Endothelial cell of umbilical vein (primary cell): ENCODE results near the gene NCOA7. TPM values are rescaled to one million over a fixed set of nuclear protein-coding genes. Genes with fewer than 3 reads are reported as not detected.

Experiments used
- BruUV-seq: library from RNA; stranded (reverse); fragments of 400-500 nt; replicated peaks from 2 replicates; lab custom pipeline; 2021; lab: Mats Ljungman, UMichigan
- CTCF ChIA-PET: fragments of 300-600, 350-600 bp; sonication (Branson Sonifier 250); formaldehyde crosslinking; loops from one replicate; lab custom pipeline; 2021; ENCODE audit warnings: antibody characterized with exemption, inconsistent platforms; lab: Charles Lee
- POLR2A ChIA-PET: fragments of 300-600, 350-600 bp; sonication (Branson Sonifier 250); formaldehyde crosslinking; loops from one replicate; lab custom pipeline; 2021; ENCODE audit warnings: antibody characterized with exemption, inconsistent platforms; lab: Charles Lee
- DNase-seq: peaks from one replicate; pipeline ENCODE4 v3.0.0-alpha.2; 2011; ENCODE audit warnings: low read depth, low spot score
- FAIRE-seq: peaks from 2 replicates; lab custom pipeline; 2011; peaks lifted over from hg19 to GRCh38; lab: Jason Lieb, UNC
- H2AFZ ChIP-seq: 2 replicates; pipeline ENCODE4 v1.6.0; 2012; ENCODE audit warnings: low read depth, low read length, control low read depth, inconsistent platforms
- H3K27ac ChIP-seq: 2 replicates; pipeline ENCODE4 v1.5.1; 2011; ENCODE audit warnings: low read depth, mild to moderate bottlenecking, control low read depth, low read length, moderate library complexity; ENCODE audit not compliant: insufficient read depth
- H3K27me3 ChIP-seq, 2 experiments: 2 replicates each; pipeline versions ENCODE4 v1.6.0 to v1.6.1; 2011; ENCODE audit warnings: low read length in 2 of 2, mixed read lengths in 1 of 2; ENCODE audit not compliant: control insufficient read depth in 2 of 2, insufficient read depth in 2 of 2
- H3K36me3 ChIP-seq, 2 experiments: 2 replicates in 1 of 2; 3 replicates in 1 of 2; pipeline ENCODE4 v1.5.1; 2011; ENCODE audit warnings: low read length in 2 of 2, mild to moderate bottlenecking in 1 of 2, moderate library complexity in 1 of 2; ENCODE audit not compliant: control insufficient read depth in 2 of 2, insufficient read depth in 2 of 2; ENCODE audit errors: extremely low read depth in 1 of 2
- H3K4me1 ChIP-seq: 3 replicates; pipeline ENCODE4 v1.5.1; 2011; ENCODE audit warnings: mild to moderate bottlenecking, low read length; ENCODE audit not compliant: control insufficient read depth, insufficient read depth; ENCODE audit errors: extremely low read depth
- H3K4me2 ChIP-seq: 2 replicates; pipeline ENCODE4 v1.6.1; 2011; ENCODE audit warnings: low read length, control low read depth, mixed read lengths; ENCODE audit not compliant: insufficient read depth
- H3K4me3 ChIP-seq, 3 experiments: fragments of 200-600 bp in 1 of 3; sonication (generic), shearing (Covaris generic) in 1 of 3; replicated peaks in 1 of 3; 2 replicates each; pipeline ENCODE4 v1.5.1; 2011 to 2016; ENCODE audit warnings: control low read depth in 3 of 3, low read length in 3 of 3, mild to moderate bottlenecking in 2 of 3, inconsistent platforms in 1 of 3, low read depth in 1 of 3, moderate library complexity in 1 of 3; ENCODE audit not compliant: insufficient read depth in 1 of 3
- H3K79me2 ChIP-seq: 2 replicates; pipeline ENCODE4 v1.6.0; 2012; ENCODE audit warnings: low read length, inconsistent platforms; ENCODE audit not compliant: control insufficient read depth, insufficient read depth
- H3K9ac ChIP-seq: replicated peaks from 2 replicates; pipeline ENCODE3; 2011; ENCODE audit warnings: low read length, control low read depth; ENCODE audit not compliant: insufficient read depth; ENCODE audit errors: extremely low read depth
- H3K9me1 ChIP-seq: replicated peaks from 3 replicates; pipeline ENCODE4 v1.6.0; 2011; ENCODE audit warnings: mild to moderate bottlenecking, low read length; ENCODE audit not compliant: control insufficient read depth, insufficient read depth; ENCODE audit errors: extremely low read depth
- H3K9me3 ChIP-seq: replicated peaks from 2 replicates; pipeline ENCODE4 v1.5.1; 2012; ENCODE audit warnings: low read length, inconsistent platforms; ENCODE audit not compliant: control insufficient read depth, insufficient read depth
- H4K20me1 ChIP-seq: replicated peaks from 2 replicates; pipeline ENCODE3; 2011; ENCODE audit warnings: mild to moderate bottlenecking, low read length; ENCODE audit not compliant: control insufficient read depth, insufficient read depth; ENCODE audit errors: extremely low read depth
- FOS ChIP-seq: IDR thresholded peaks from 2 replicates; pipeline ENCODE4 v1.6.1; 2011; ENCODE audit warnings: mild to moderate bottlenecking, low read length, moderate library complexity, borderline replicate concordance; ENCODE audit not compliant: insufficient read depth
- GATA2 ChIP-seq: IDR thresholded peaks from 2 replicates; pipeline ENCODE4 v1.7.0; 2011; ENCODE audit warnings: low read depth, mild to moderate bottlenecking, moderate library complexity, mixed read lengths, low read length; ENCODE audit not compliant: insufficient read length, insufficient read depth
- POLR2A ChIP-seq: IDR thresholded peaks from 2 replicates; pipeline ENCODE4 v1.6.1; 2012; ENCODE audit warnings: low read depth, mild to moderate bottlenecking, control low read depth, low read length
- dilution Hi-C: fragments of 300-500 bp; cut with MboI; formaldehyde crosslinking; loops from one replicate; pipeline ENCODE4 v1.15.0; 2019; ENCODE audit warnings: low sequenced_read_pairs; ENCODE audit not compliant: extremely low pct_ligation_motif_present
- intact Hi-C: fragments of 100-400 bp; cut with micrococcal nuclease; formaldehyde crosslinking; loops from one replicate; pipeline ENCODE4 v1.10.0; 2022
- polyA plus RNA-seq, 4 experiments: library from polyadenylated mRNA; depleted of rRNA in 3 of 4; stranded (reverse) in 3 of 4; unstranded in 1 of 4; fragments of >200 nt; gene quantifications; 2 replicates each; pipeline versions ENCODE4 v1.2.1 to v1.2.3, GENCODE V29; 2011 to 2012; ENCODE audit warnings: missing spikeins in 1 of 4
- total RNA-seq: library from RNA; stranded (reverse); gene quantifications from 2 replicates; pipeline ENCODE4 v1.2.3, GENCODE V29; 2021
- TF ChIP-seq, protein P1 (sequence below): IDR thresholded peaks from 2 replicates; pipeline ENCODE4 v1.6.1; 2011; ENCODE audit not compliant: insufficient read depth, insufficient read length
- TF ChIP-seq, protein P2 (sequence below), 2 donors: IDR thresholded peaks; 1 replicate in 1 of 2; 2 replicates in 1 of 2; pipeline ENCODE4 v1.5.1; 2011; ENCODE audit warnings: low read length in 2 of 2, mild to moderate bottlenecking in 2 of 2, moderate library complexity in 2 of 2, control low read depth in 1 of 2, inconsistent platforms in 1 of 2, low read depth in 1 of 2; ENCODE audit not compliant: insufficient read depth in 1 of 2; ENCODE audit errors: extremely low read depth in 1 of 2

The NCOA7 gene
- total and polyA plus RNA-seq, 2 donors (not counting 3 experiments of a cell fraction or from before 2014, with no cell fraction given), result 27.7 to 71.2 TPM

DNA sequence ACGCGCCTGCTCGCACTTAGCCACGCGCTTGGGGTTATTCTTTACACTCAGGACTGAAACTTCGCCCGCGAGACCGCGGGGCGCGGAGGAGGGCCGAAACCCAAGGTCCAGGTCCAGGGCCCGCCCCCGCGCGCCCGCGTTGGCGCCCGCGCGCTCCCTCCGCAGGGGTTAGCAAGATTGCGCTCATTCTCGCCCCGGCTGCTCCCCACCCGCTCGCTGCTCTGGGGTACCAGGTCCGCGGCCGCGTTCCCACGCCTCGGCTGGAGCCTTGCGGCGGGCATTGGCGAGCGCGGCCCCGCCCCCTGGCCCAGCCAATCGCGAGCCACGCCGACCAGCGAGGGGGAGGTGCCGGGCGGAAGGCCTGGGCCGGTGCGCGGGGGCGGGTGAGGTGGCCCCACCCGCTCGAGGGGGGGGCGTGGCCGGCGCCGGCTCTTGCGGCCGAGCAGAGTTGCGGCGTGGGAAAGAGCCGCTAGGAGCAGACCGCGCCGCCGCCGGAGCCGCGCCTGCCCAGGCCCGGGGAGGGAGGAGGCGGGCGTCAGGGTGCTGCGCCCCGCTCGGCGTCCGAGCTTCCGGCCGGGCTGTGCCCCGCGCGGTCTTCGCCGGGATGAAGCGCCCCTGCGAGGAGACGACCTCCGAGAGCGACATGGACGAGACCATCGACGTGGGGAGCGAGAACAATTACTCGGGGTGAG lies 41.4 kb upstream of the NCOA7 start, which contains the start of gene HEY2:
HEY2 (plus strand) TSS at position 460 of the 692 bp plus-strand sequence; CDS start at position 605, 145 bp downstream.
- ChIA-PET POLR2A (no interaction called here), CTCF (interaction anchor here (10.2 kb wide), 1 partner anchor 437 kb away, joined by 439 read pairs; no protein-coding TSS in a partner anchor)
- BruUV-seq, result no TSS peak
- Histone ChIP-seq H3K9me3 (no peaks in the 10 kb centered on the region), H3K27ac (peak within 1 kb of the TSS; percentile 23), H3K9me1 (no peaks in the 10 kb centered on the region), H3K36me3 (no peaks in the 10 kb centered on the region), H4K20me1 (no peaks in the 10 kb centered on the region), H3K4me3 (peak within 1 kb of the TSS; percentile 55 to 73 (median 71)), H3K27me3 (peaks cover 64 to 66% of the 10 kb centered on the region in 2 experiments), H3K79me2 (no peaks in the 10 kb centered on the region), H3K4me1 (peaks cover 25% of the 10 kb centered on the region), H2AFZ (peak within 1 kb of the TSS; percentile 83), H3K4me2 (peak within 1 kb of the TSS; percentile 87), H3K9ac (peak within 1 kb of the TSS; percentile 45)
- TF ChIP-seq, protein P1, sequence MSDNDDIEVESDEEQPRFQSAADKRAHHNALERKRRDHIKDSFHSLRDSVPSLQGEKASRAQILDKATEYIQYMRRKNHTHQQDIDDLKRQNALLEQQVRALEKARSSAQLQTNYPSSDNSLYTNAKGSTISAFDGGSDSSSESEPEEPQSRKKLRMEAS, result no peak
- TF ChIP-seq POLR2A (no peak), FOS (no peak), GATA2 (no peak)
- TF ChIP-seq, protein P2, sequence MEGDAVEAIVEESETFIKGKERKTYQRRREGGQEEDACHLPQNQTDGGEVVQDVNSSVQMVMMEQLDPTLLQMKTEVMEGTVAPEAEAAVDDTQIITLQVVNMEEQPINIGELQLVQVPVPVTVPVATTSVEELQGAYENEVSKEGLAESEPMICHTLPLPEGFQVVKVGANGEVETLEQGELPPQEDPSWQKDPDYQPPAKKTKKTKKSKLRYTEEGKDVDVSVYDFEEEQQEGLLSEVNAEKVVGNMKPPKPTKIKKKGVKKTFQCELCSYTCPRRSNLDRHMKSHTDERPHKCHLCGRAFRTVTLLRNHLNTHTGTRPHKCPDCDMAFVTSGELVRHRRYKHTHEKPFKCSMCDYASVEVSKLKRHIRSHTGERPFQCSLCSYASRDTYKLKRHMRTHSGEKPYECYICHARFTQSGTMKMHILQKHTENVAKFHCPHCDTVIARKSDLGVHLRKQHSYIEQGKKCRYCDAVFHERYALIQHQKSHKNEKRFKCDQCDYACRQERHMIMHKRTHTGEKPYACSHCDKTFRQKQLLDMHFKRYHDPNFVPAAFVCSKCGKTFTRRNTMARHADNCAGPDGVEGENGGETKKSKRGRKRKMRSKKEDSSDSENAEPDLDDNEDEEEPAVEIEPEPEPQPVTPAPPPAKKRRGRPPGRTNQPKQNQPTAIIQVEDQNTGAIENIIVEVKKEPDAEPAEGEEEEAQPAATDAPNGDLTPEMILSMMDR (IDR thresholded peaks at IDR 0.05; ENCODE audit: extremely low read depth in 1 of 2, insufficient read depth in 1 of 2, low read depth in 1 of 2, low read length in 2 of 2), result no peak
- intact Hi-C loops (loop anchor here (1.0 to 5.0 kb wide), 9 partner anchors 31 to 877 kb away; partner anchors contain the start of gene HDDC2), dilution Hi-C loops (no loop called here)
- FAIRE-seq, result peak; percentile 86
- DNase-seq, result peak; percentile 83
